IMR-90 (cell line): Measurements from ENCODE around the gene TRIM17.

ENCODE experiments used
- BHLHE40 ChIP-seq: fragments of 150-350 bp; IDR thresholded peaks from 2 replicates; pipeline ENCODE4 v1.6.1; 2016; ENCODE audit warnings: mild to moderate bottlenecking, low read depth, low read length
- CEBPB ChIP-seq: IDR thresholded peaks from 2 replicates; pipeline ENCODE4 v1.6.1; 2012; ENCODE audit warnings: low read depth, low read length, improper control_type of control experiment
- MXI1 ChIP-seq: IDR thresholded peaks from 2 replicates; pipeline ENCODE4 v1.6.1; 2012; ENCODE audit warnings: low read depth, mild to moderate bottlenecking, low read length, moderate library complexity, borderline replicate concordance
- RAD21 ChIP-seq: IDR thresholded peaks from 2 replicates; pipeline ENCODE4 v1.6.1; 2012; ENCODE audit warnings: low read length, improper control_type of control experiment
- SMC3 ChIP-seq: fragments of 150-350 bp; IDR thresholded peaks from 2 replicates; pipeline ENCODE4 v1.6.1; 2016; ENCODE audit warnings: low read depth, mild to moderate bottlenecking, antibody characterized with exemption, low read length, moderate library complexity
- TF ChIP-seq, protein P1 (sequence below): conservative IDR thresholded peaks from 2 replicates; pipeline ENCODE4 v1.5.1; 2012; ENCODE audit warnings: mild to moderate bottlenecking, low read depth, low read length, improper control_type of control experiment
- TF ChIP-seq, protein P2 (sequence below): fragments of 150-350 bp; IDR thresholded peaks from 2 replicates; pipeline ENCODE4 v1.6.1; 2017; ENCODE audit warnings: mild to moderate bottlenecking, antibody characterized with exemption, low read length, low read depth

DNA sequence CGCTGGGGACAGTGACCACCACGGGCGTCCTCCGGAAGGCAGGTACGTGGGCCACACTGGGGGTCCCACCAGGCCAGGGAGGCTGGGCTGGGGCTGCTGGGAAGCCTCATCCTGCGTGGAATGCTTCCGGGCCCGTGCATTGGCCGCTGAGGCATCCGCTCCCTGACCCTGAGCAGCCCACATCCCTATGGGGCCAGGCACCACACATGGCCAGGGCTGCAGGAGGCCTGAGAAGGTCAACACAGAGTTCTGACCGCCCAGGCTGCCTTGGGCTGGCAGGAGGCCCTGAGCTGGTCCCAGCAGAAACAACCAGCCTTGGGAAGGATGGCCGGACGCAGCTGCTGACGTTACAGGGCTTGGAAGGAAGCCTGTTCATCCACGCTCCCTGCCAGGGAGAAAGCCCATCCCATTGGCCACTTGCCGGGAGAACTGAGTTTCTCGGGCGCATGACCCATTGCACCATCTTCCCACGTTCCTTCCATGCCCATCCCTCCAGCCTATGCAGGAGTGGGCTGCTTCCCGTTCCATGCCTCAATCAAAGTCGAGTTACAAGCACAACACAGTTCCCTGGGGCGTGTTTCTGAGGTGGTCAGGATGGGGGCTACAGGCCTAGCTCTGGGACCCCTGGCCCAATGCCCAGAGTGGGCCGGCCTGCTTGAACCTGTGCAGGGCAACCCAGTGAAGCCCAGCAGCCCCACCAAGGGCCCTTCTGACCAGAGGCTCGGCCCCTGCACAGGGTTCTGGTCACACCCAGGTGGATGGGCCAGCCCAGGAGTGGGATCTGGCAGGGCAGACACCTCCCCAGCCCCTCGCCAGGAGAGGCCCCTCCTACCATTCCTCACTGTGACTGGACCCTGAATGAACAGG is 41.7 kb downstream of the TRIM17 start:
- TF ChIP-seq RAD21, result no peak
- TF ChIP-seq, protein P1, sequence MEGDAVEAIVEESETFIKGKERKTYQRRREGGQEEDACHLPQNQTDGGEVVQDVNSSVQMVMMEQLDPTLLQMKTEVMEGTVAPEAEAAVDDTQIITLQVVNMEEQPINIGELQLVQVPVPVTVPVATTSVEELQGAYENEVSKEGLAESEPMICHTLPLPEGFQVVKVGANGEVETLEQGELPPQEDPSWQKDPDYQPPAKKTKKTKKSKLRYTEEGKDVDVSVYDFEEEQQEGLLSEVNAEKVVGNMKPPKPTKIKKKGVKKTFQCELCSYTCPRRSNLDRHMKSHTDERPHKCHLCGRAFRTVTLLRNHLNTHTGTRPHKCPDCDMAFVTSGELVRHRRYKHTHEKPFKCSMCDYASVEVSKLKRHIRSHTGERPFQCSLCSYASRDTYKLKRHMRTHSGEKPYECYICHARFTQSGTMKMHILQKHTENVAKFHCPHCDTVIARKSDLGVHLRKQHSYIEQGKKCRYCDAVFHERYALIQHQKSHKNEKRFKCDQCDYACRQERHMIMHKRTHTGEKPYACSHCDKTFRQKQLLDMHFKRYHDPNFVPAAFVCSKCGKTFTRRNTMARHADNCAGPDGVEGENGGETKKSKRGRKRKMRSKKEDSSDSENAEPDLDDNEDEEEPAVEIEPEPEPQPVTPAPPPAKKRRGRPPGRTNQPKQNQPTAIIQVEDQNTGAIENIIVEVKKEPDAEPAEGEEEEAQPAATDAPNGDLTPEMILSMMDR, result no peak
- no peak for TF ChIP-seq BHLHE40
- peak; percentile 91 for TF ChIP-seq CEBPB
- TF ChIP-seq SMC3, result no peak
- TF ChIP-seq MXI1, result peak; percentile 55; the same call in 1 of the 2 replicates
- TF ChIP-seq, protein P2, sequence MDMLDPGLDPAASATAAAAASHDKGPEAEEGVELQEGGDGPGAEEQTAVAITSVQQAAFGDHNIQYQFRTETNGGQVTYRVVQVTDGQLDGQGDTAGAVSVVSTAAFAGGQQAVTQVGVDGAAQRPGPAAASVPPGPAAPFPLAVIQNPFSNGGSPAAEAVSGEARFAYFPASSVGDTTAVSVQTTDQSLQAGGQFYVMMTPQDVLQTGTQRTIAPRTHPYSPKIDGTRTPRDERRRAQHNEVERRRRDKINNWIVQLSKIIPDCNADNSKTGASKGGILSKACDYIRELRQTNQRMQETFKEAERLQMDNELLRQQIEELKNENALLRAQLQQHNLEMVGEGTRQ, result peak; percentile 59
